Nephron (organoid): ENCODE results near the gene LRRN4CL.

Source experiments
- H3K27ac Mint-ChIP-seq, 3 experiments: 2 replicates each; pipeline ENCODE4 v1.8.0; 2020; ENCODE audit warnings: mixed read lengths in 3 of 3, mild to moderate bottlenecking in 2 of 3, moderate library complexity in 1 of 3
- H3K27me3 Mint-ChIP-seq: 2 replicates; pipeline ENCODE4 v1.8.0; 2021; ENCODE audit warnings: low read depth, mild to moderate bottlenecking, moderate library complexity, mixed read lengths
- H3K36me3 Mint-ChIP-seq: 2 replicates; pipeline ENCODE4 v1.8.0; 2020; ENCODE audit warnings: low read depth, mixed read lengths
- H3K4me1 Mint-ChIP-seq: 2 replicates; pipeline ENCODE4 v1.8.0; 2020; ENCODE audit warnings: mixed read lengths
- H3K4me3 Mint-ChIP-seq, 3 experiments: 2 replicates each; pipeline ENCODE4 v1.8.0; 2020; ENCODE audit warnings: mild to moderate bottlenecking in 3 of 3, mixed read lengths in 3 of 3, moderate library complexity in 2 of 3
- H3K9me3 Mint-ChIP-seq: 2 replicates; pipeline ENCODE4 v1.8.0; 2020; ENCODE audit warnings: mixed read lengths
- CTCF ChIP-seq, 3 experiments: fragments of 200-600 bp; sonication (generic); IDR thresholded peaks; one replicate each; pipeline ENCODE4 v1.5.0; 2021; ENCODE audit warnings: antibody characterized with exemption in 3 of 3; ENCODE audit not compliant: unreplicated experiment in 3 of 3

The LRRN4CL gene

GRCh38 chr11:62713343-62713742, 24.0 kb upstream of the LRRN4CL start:
- peak overlapping the region; percentile 60 to 86 (median 80) for H3K27ac Mint-ChIP-seq
- TF ChIP-seq CTCF (IDR thresholded peaks at IDR 0.05; ENCODE audit: unreplicated experiment in 3 of 3), result no peak
- peaks cover 21% of the 10 kb centered on the region for H3K4me1 Mint-ChIP-seq
- H3K36me3 Mint-ChIP-seq, result peaks cover 73% of the 10 kb centered on the region
- no peaks in the 10 kb centered on the region for H3K27me3 Mint-ChIP-seq
- H3K4me3 Mint-ChIP-seq, result no peak overlapping the region
- H3K9me3 Mint-ChIP-seq, result no peaks in the 10 kb centered on the region

GRCh38 chr11:62712861-62713260, 23.5 kb upstream of the LRRN4CL start:
- no peak overlapping the region for H3K4me3 Mint-ChIP-seq
- H3K9me3 Mint-ChIP-seq, result no peaks in the 10 kb centered on the region
- TF ChIP-seq CTCF (IDR thresholded peaks at IDR 0.05; ENCODE audit: unreplicated experiment in 3 of 3), result no peak
- H3K36me3 Mint-ChIP-seq, result peaks cover 68% of the 10 kb centered on the region
- H3K27me3 Mint-ChIP-seq, result no peaks in the 10 kb centered on the region
- peak overlapping the region; percentile 60 to 86 (median 80) for H3K27ac Mint-ChIP-seq
- H3K4me1 Mint-ChIP-seq, result peaks cover 24% of the 10 kb centered on the region

GRCh38 chr11:62712276-62712812, 23.0 kb upstream of the LRRN4CL start:
- no peaks in the 10 kb centered on the region for H3K9me3 Mint-ChIP-seq
- H3K4me1 Mint-ChIP-seq, result peaks cover 29% of the 10 kb centered on the region
- no peaks in the 10 kb centered on the region for H3K27me3 Mint-ChIP-seq
- peak overlapping the region in 2 of 3 experiments; percentile 13 to 20 for H3K4me3 Mint-ChIP-seq
- no peak for TF ChIP-seq CTCF (IDR thresholded peaks at IDR 0.05; ENCODE audit: unreplicated experiment in 3 of 3)
- H3K36me3 Mint-ChIP-seq, result peaks cover 63% of the 10 kb centered on the region
- peak overlapping the region; percentile 60 to 86 (median 80) for H3K27ac Mint-ChIP-seq

- Mint-ChIP-seq H3K27ac (peak overlapping the region; percentile 96 to 99 (median 97)), H3K4me1 (peaks cover 48% of the 10 kb centered on the region), H3K4me3 (peak overlapping the region; percentile 83 to 91 (median 90)), H3K27me3 (no peaks in the 10 kb centered on the region), H3K9me3 (no peaks in the 10 kb centered on the region), H3K36me3 (peaks cover 42% of the 10 kb centered on the region)
- TF ChIP-seq CTCF (IDR thresholded peaks at IDR 0.05; ENCODE audit: unreplicated experiment in 3 of 3), result no peak
Observed at GRCh38 chr11:62710001-62710345, 20.6 kb upstream of the LRRN4CL start.

GRCh38 chr11:62709247-62710000, 20.1 kb upstream of the LRRN4CL start:
- Mint-ChIP-seq H3K36me3 (peaks cover 38% of the 10 kb centered on the region), H3K27ac (peak overlapping the region; percentile 96 to 99 (median 97)), H3K9me3 (no peaks in the 10 kb centered on the region), H3K4me1 (peaks cover 49% of the 10 kb centered on the region), H3K4me3 (peak overlapping the region; percentile 83 to 91 (median 90)), H3K27me3 (no peaks in the 10 kb centered on the region)
- no peak for TF ChIP-seq CTCF (IDR thresholded peaks at IDR 0.05; ENCODE audit: unreplicated experiment in 3 of 3)

- TF ChIP-seq CTCF (IDR thresholded peaks at IDR 0.05; ENCODE audit: unreplicated experiment in 3 of 3), result no peak
- Mint-ChIP-seq H3K9me3 (no peaks in the 10 kb centered on the region), H3K4me1 (peaks cover 49% of the 10 kb centered on the region), H3K27me3 (no peaks in the 10 kb centered on the region), H3K27ac (peak overlapping the region; percentile 96 to 99 (median 97)), H3K36me3 (peaks cover 33% of the 10 kb centered on the region), H3K4me3 (peak overlapping the region; percentile 83 to 91 (median 90))
Observed at GRCh38 chr11:62708793-62709192, 19.5 kb upstream of the LRRN4CL start.
